Loucy (cell line): ENCODE data around the gene RFXAP.

Experiments
- H2AFZ ChIP-seq: fragments of 200-600 bp; sonication (generic); 2 replicates; pipeline ENCODE4 v1.6.0; 2016; ENCODE audit warnings: antibody characterized with exemption, mild to moderate bottlenecking, low read length, moderate library complexity
- H3F3A ChIP-seq: fragments of 200-600 bp; 2 replicates; pipeline ENCODE4 v1.6.0; 2016; ENCODE audit warnings: antibody characterized with exemption, low read depth, mild to moderate bottlenecking
- H3K27me3 ChIP-seq: fragments of 200-600 bp; sonication (generic); 2 replicates; pipeline ENCODE4 v1.6.1; 2014; ENCODE audit warnings: low read length, mild to moderate bottlenecking; ENCODE audit not compliant: insufficient read depth, poor library complexity, severe bottlenecking
- H3K36me3 ChIP-seq: fragments of 200-600 bp; sonication (generic); 2 replicates; pipeline ENCODE4 v1.6.1; 2016; ENCODE audit warnings: low read length; ENCODE audit not compliant: insufficient read depth
- H3K4me1 ChIP-seq: fragments of 200-600 bp; sonication (generic); 2 replicates; pipeline ENCODE4 v1.5.1; 2014; ENCODE audit warnings: low read length, mild to moderate bottlenecking; ENCODE audit not compliant: insufficient read depth, poor library complexity, severe bottlenecking
- H3K4me2 ChIP-seq: fragments of 200-600 bp; sonication (generic); 2 replicates; pipeline ENCODE4 v1.6.0; 2014; ENCODE audit warnings: antibody characterized with exemption, low read length, low read depth, mild to moderate bottlenecking; ENCODE audit not compliant: poor library complexity, severe bottlenecking
- H3K4me3 ChIP-seq: fragments of 200-600 bp; sonication (generic); 2 replicates; pipeline ENCODE4 v1.5.1; 2014; ENCODE audit warnings: low read length, mild to moderate bottlenecking, mixed read lengths; ENCODE audit not compliant: poor library complexity, severe bottlenecking
- H3K79me2 ChIP-seq: fragments of 200-600 bp; sonication (generic); 2 replicates; pipeline ENCODE4 v1.6.1; 2014; ENCODE audit warnings: low read length; ENCODE audit not compliant: insufficient read depth
- H3K9ac ChIP-seq: fragments of 200-600 bp; sonication (generic); 2 replicates; pipeline ENCODE4 v1.6.0; 2014; ENCODE audit warnings: mild to moderate bottlenecking, low read depth, low read length, moderate library complexity; ENCODE audit not compliant: poor library complexity, severe bottlenecking
- H3K9me2 ChIP-seq: fragments of 200-600 bp; sonication (generic); replicated peaks from 2 replicates; pipeline ENCODE4 v1.6.1; 2016; ENCODE audit warnings: low read depth, low read length, mixed read lengths
- H3K9me3 ChIP-seq: fragments of 200-600 bp; sonication (generic); 2 replicates; pipeline ENCODE4 v1.6.1; 2014; ENCODE audit warnings: mild to moderate bottlenecking, antibody characterized with exemption, low read length, low read depth; ENCODE audit not compliant: insufficient read depth
- H4K20me1 ChIP-seq: fragments of 200-600 bp; sonication (generic); 2 replicates; pipeline ENCODE4 v1.6.0; 2014; ENCODE audit warnings: antibody characterized with exemption, low read length, mild to moderate bottlenecking; ENCODE audit not compliant: insufficient read depth, poor library complexity, severe bottlenecking
- CTCF ChIP-seq: fragments of 200-600 bp; sonication (generic); conservative IDR thresholded peaks from 2 replicates; pipeline ENCODE4 v1.5.1; 2014; ENCODE audit warnings: mild to moderate bottlenecking, antibody characterized with exemption, low read length
- EZH2phosphoT487 ChIP-seq: fragments of 200-600 bp; IDR thresholded peaks from 2 replicates; pipeline ENCODE4 v1.6.1; 2018; ENCODE audit warnings: antibody characterized with exemption, mild to moderate bottlenecking, moderate library complexity, borderline replicate concordance

The RFXAP gene

GRCh38 chr13:36866232-36866631 lies 47.2 kb downstream of the RFXAP start:
- Histone ChIP-seq H3F3A (no peaks in the 10 kb centered on the region), H3K4me2 (no peak overlapping the region), H3K36me3 (no peaks in the 10 kb centered on the region), H3K27me3 (no peaks in the 10 kb centered on the region), H3K4me3 (no peak overlapping the region), H3K4me1 (no peaks in the 10 kb centered on the region), H4K20me1 (no peaks in the 10 kb centered on the region), H3K9me3 (no peaks in the 10 kb centered on the region), H3K9ac (no peak overlapping the region), H3K79me2 (no peaks in the 10 kb centered on the region), H2AFZ (no peak overlapping the region), H3K9me2 (no peaks in the 10 kb centered on the region)
- TF ChIP-seq CTCF = no peak
- no peak for TF ChIP-seq EZH2phosphoT487

- Histone ChIP-seq H3K4me1 (no peaks in the 10 kb centered on the region), H3K27me3 (no peaks in the 10 kb centered on the region), H4K20me1 (no peaks in the 10 kb centered on the region), H3K9me3 (no peaks in the 10 kb centered on the region), H3F3A (no peaks in the 10 kb centered on the region), H3K36me3 (no peaks in the 10 kb centered on the region), H3K9ac (no peak overlapping the region), H3K4me3 (no peak overlapping the region), H3K9me2 (no peaks in the 10 kb centered on the region), H3K4me2 (no peak overlapping the region), H3K79me2 (no peaks in the 10 kb centered on the region), H2AFZ (no peak overlapping the region)
- no peak for TF ChIP-seq CTCF
- TF ChIP-seq EZH2phosphoT487 = no peak
Observed at GRCh38 chr13:36870050-36870692, 51.1 kb downstream of the RFXAP start.

GRCh38 chr13:36872621-36873020 lies 53.6 kb downstream of the RFXAP start:
- H4K20me1 ChIP-seq = no peaks in the 10 kb centered on the region
- H3K36me3 ChIP-seq = no peaks in the 10 kb centered on the region
- H3K9me2 ChIP-seq = no peaks in the 10 kb centered on the region
- TF ChIP-seq CTCF (no peak), EZH2phosphoT487 (no peak)
- no peak overlapping the region for H3K4me2 ChIP-seq
- H2AFZ ChIP-seq = no peak overlapping the region
- no peaks in the 10 kb centered on the region for H3K9me3 ChIP-seq
- H3K27me3 ChIP-seq = no peaks in the 10 kb centered on the region
- H3K4me1 ChIP-seq = no peaks in the 10 kb centered on the region
- no peaks in the 10 kb centered on the region for H3F3A ChIP-seq
- no peak overlapping the region for H3K4me3 ChIP-seq
- H3K9ac ChIP-seq = no peak overlapping the region
- H3K79me2 ChIP-seq = no peaks in the 10 kb centered on the region
